ENCODE measurements around the gene ATL2. TPM values are rescaled to one million over a fixed set of nuclear protein-coding genes. Genes with fewer than 3 reads are reported as not detected.

Gene ATL2
- total and polyA plus RNA-seq, 2 donors (not counting 1 experiment from before 2014, with no cell fraction given) = 26.5 to 70.7 TPM

DNA sequence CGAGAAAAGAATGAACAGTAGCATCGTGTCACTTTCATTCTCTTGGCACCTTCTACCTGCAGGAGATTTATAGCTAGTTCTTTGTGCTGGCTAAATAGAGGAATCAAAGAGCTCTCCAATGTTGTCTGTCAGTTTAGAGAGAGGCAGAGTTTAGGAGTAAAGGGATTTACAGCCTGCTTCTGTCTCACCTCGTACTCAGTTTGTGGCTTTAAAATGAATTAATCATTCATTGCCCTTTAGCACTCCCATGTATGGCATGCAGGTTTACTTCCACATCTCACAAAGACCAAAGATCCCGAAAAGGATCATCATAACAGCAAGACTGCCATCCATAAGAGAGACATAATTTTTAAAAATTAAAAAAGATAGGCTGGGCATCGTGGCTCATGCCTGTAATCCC, 42.4 kb upstream of the ATL2 start:
- Histone ChIP-seq H2AFZ (ENCODE audit: low read length) (no peak overlapping the region), H3K27ac (ENCODE audit: insufficient read depth, low read length) (no peak overlapping the region), H3K4me1 (ENCODE audit: control insufficient read depth, extremely low read depth, insufficient read depth, low read length) (no peaks in the 10 kb centered on the region), H4K20me1 (ENCODE audit: control insufficient read depth, extremely low read depth, insufficient read depth, low read length) (no peaks in the 10 kb centered on the region), H3K4me2 (ENCODE audit: extremely low read depth, insufficient read depth, low read length) (no peak overlapping the region), H3K27me3 (ENCODE audit: control insufficient read depth, insufficient read depth, low read length) (peaks cover 5% of the 10 kb centered on the region), H3K9ac (ENCODE audit: insufficient read depth, low read length) (no peak overlapping the region), H3K79me2 (ENCODE audit: control insufficient read depth, insufficient read depth, low read length) (no peaks in the 10 kb centered on the region), H3K36me3 (ENCODE audit: control insufficient read depth, insufficient read depth, low read length) (no peaks in the 10 kb centered on the region), H3K4me3 (replicated peaks in 1 of 4; ENCODE audit: control extremely low read depth in 1 of 4, insufficient read depth in 1 of 4, low read depth in 3 of 4, low read length in 4 of 4) (no peak overlapping the region), H3K9me3 (ENCODE audit: control insufficient read depth, insufficient read depth, low read depth, low read length) (no peaks in the 10 kb centered on the region)
- TF ChIP-seq, protein P1, sequence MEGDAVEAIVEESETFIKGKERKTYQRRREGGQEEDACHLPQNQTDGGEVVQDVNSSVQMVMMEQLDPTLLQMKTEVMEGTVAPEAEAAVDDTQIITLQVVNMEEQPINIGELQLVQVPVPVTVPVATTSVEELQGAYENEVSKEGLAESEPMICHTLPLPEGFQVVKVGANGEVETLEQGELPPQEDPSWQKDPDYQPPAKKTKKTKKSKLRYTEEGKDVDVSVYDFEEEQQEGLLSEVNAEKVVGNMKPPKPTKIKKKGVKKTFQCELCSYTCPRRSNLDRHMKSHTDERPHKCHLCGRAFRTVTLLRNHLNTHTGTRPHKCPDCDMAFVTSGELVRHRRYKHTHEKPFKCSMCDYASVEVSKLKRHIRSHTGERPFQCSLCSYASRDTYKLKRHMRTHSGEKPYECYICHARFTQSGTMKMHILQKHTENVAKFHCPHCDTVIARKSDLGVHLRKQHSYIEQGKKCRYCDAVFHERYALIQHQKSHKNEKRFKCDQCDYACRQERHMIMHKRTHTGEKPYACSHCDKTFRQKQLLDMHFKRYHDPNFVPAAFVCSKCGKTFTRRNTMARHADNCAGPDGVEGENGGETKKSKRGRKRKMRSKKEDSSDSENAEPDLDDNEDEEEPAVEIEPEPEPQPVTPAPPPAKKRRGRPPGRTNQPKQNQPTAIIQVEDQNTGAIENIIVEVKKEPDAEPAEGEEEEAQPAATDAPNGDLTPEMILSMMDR (conservative IDR thresholded peaks at IDR 0.05 in 1 of 2, IDR thresholded peaks at IDR 0.05 in 1 of 2; ENCODE audit: low read depth in 1 of 2, low read length in 2 of 2) = no peak
- no peak for TF ChIP-seq EZH2 (IDR thresholded peaks at IDR 0.05; ENCODE audit: low read length, missing control alignments)
- no peak for DNase-seq (ENCODE audit: low read depth in 2 of 2)

DNA sequence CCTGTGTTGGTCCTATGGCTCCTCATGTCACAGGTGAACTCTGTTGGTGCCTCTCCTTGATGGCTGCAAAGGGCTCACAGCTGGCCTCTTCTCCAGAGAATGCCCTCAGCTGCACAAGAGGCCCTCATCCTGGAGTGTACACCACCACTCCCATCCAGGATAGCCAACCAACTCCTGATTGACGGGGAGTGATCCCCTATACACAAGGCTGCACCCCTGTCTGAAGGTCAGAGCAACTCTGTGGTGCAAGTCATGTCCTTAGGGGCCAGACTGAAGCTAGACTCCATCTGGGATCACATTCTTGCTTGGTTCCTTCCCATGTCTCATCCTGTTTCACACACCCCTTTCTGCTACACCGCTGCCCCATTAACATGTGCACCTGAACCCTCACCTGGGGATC, 41.7 kb upstream of the ATL2 start:
- H3K4me1 ChIP-seq (ENCODE audit: control insufficient read depth, extremely low read depth, insufficient read depth, low read length) = no peaks in the 10 kb centered on the region
- H3K36me3 ChIP-seq (ENCODE audit: control insufficient read depth, insufficient read depth, low read length) = no peaks in the 10 kb centered on the region
- H3K27me3 ChIP-seq (ENCODE audit: control insufficient read depth, insufficient read depth, low read length) = peaks cover 5% of the 10 kb centered on the region
- no peak overlapping the region for H3K27ac ChIP-seq (ENCODE audit: insufficient read depth, low read length)
- H4K20me1 ChIP-seq (ENCODE audit: control insufficient read depth, extremely low read depth, insufficient read depth, low read length) = no peaks in the 10 kb centered on the region
- H3K4me3 ChIP-seq (replicated peaks in 1 of 4; ENCODE audit: control extremely low read depth in 1 of 4, insufficient read depth in 1 of 4, low read depth in 3 of 4, low read length in 4 of 4) = no peak overlapping the region
- H3K9me3 ChIP-seq (ENCODE audit: control insufficient read depth, insufficient read depth, low read depth, low read length) = no peaks in the 10 kb centered on the region
- H3K4me2 ChIP-seq (ENCODE audit: extremely low read depth, insufficient read depth, low read length) = no peak overlapping the region
- H3K9ac ChIP-seq (ENCODE audit: insufficient read depth, low read length) = no peak overlapping the region
- DNase-seq (ENCODE audit: low read depth in 2 of 2) = no peak
- H2AFZ ChIP-seq (ENCODE audit: low read length) = no peak overlapping the region
- TF ChIP-seq, protein P1 (conservative IDR thresholded peaks at IDR 0.05 in 1 of 2, IDR thresholded peaks at IDR 0.05 in 1 of 2; ENCODE audit: low read depth in 1 of 2, low read length in 2 of 2) = no peak
- no peak for TF ChIP-seq EZH2 (IDR thresholded peaks at IDR 0.05; ENCODE audit: low read length, missing control alignments)
- no peaks in the 10 kb centered on the region for H3K79me2 ChIP-seq (ENCODE audit: control insufficient read depth, insufficient read depth, low read length)

DNA sequence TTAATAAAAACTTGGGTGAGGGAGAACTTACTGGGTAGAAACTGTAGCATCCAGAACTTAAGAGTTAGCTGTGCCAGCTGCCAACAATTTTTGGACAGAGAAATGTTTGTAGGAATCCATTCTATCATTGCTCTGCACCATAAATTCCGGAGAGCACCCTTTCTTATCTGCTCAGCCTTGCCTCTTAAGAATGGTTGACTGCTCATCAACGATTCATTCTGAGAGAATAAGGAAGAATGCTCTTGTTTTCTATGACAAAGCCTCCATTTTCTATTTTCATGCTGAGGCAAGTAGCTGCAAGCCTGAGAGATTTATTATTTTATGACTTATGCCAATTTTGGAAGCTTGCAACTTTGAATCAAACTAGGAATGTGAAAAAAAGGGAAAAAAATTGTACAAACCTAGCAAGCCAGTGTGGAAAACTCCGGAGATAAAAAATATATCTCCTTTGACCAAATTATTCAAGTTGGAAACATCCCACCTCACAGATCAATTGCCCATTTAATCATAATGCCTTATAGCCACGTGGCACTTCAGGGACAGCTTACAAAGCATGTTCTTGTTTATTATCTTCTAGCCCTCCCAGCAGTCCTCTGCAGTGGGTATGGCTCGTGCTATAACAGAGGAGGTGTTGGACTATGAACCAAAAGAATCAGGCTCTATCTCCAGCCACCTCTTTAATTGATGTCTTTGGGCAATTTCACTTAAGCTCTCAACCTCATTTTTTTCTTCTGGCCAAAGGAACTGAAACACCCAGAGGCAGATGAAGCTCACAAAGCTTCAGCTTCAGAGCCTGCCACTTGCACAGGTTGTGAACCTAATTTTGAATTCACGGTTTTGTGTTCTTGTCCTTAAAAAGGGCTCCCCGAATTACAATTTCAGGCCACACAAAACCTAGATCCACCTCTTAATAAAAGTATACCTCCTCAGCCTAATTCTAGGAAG, 40.9 kb upstream of the ATL2 start:
- Histone ChIP-seq H3K4me2 (ENCODE audit: extremely low read depth, insufficient read depth, low read length) (no peak overlapping the region), H3K27me3 (ENCODE audit: control insufficient read depth, insufficient read depth, low read length) (peaks cover 5% of the 10 kb centered on the region), H3K36me3 (ENCODE audit: control insufficient read depth, insufficient read depth, low read length) (no peaks in the 10 kb centered on the region), H3K9me3 (ENCODE audit: control insufficient read depth, insufficient read depth, low read depth, low read length) (no peaks in the 10 kb centered on the region), H3K4me1 (ENCODE audit: control insufficient read depth, extremely low read depth, insufficient read depth, low read length) (no peaks in the 10 kb centered on the region), H3K9ac (ENCODE audit: insufficient read depth, low read length) (no peak overlapping the region), H4K20me1 (ENCODE audit: control insufficient read depth, extremely low read depth, insufficient read depth, low read length) (no peaks in the 10 kb centered on the region), H2AFZ (ENCODE audit: low read length) (no peak overlapping the region), H3K79me2 (ENCODE audit: control insufficient read depth, insufficient read depth, low read length) (no peaks in the 10 kb centered on the region), H3K27ac (ENCODE audit: insufficient read depth, low read length) (no peak overlapping the region), H3K4me3 (replicated peaks in 1 of 4; ENCODE audit: control extremely low read depth in 1 of 4, insufficient read depth in 1 of 4, low read depth in 3 of 4, low read length in 4 of 4) (no peak overlapping the region)
- no peak for TF ChIP-seq EZH2 (IDR thresholded peaks at IDR 0.05; ENCODE audit: low read length, missing control alignments)
- TF ChIP-seq, protein P1 (conservative IDR thresholded peaks at IDR 0.05 in 1 of 2, IDR thresholded peaks at IDR 0.05 in 1 of 2; ENCODE audit: low read depth in 1 of 2, low read length in 2 of 2) = no peak
- DNase-seq (ENCODE audit: low read depth in 2 of 2) = peak in 1 of 2 donors; percentile 22

Data from fibroblast of lung (primary cell).